ENCODE measurements around the gene VPS29.

- no peak for TF ChIP-seq CTCF (optimal IDR thresholded peaks at IDR 0.05 in 1 of 3, IDR thresholded peaks at IDR 0.05 in 1 of 3, conservative IDR thresholded peaks at IDR 0.05 in 1 of 3; ENCODE audit: extremely low read depth in 1 of 3, insufficient read depth in 2 of 3, low read length in 3 of 3)
- TF ChIP-seq EZH2 (IDR thresholded peaks at IDR 0.05; ENCODE audit: low read length), result no peak
Observed at GRCh38 chr12:110543252-110543959, 41.5 kb upstream of the VPS29 start.

Measured in keratinocyte (primary cell).